Hair follicular keratinocyte (primary cell): ENCODE measurements around the gene ADAM33. TPM values are rescaled to one million over a fixed set of nuclear protein-coding genes. Genes with fewer than 3 reads are reported as not detected.

Experiments used
- total RNA-seq: library from RNA; depleted of rRNA; stranded (reverse); fragments of >200 nt; gene quantifications from 2 replicates; pipeline ENCODE4 v1.2.3, GENCODE V29; 2015

The ADAM33 gene
- 0.04 TPM in 1 of 2 replicates, not detected in the other for total RNA-seq

GRCh38 chr20:3681931-3682781, at the start of gene ADAM33:
TSS of gene ADAM33 (minus strand) at chr20:3682010. CDS start at chr20:3682004, 6 bp downstream.

DNA sequence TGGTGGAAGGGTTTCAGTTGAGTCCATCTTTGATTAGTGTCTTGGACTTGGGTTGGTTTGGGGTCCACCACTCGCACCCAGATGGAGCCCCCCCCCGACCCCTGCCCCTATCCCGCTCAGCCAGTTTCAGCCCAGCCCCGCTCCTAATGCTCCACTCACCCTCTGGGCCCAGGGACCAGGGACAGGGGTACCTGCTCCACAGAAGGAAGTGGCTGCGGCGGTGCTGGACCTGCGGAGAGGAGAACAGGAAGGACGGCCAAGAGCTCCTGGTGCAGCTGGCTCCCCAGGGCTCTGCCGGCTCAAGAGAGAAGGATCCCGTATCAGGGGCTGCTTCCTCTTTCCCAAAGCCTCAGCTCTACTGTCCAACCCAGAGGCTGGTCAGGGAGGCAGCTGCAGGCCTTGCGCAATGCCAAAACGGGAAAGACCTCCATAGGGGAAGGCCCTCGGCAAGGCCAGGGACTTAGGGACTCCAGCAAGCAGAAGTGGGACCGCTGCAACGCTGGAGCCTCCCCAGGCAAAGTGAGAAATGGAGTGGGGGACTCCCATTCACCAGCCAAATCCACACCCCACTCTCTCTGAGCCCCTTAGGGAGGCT, 30.6 kb upstream of the ADAM33 start, which contains the start of gene SIGLEC1:
Gene SIGLEC1 (minus strand): TSS at position 322 of the 595 bp plus-strand sequence. CDS start 5,472 bp downstream, outside the sequence.

GRCh38 chr20:3663031-3663701, 18.6 kb downstream of the ADAM33 start, which contains the start of gene GFRA4:
TSS of gene GFRA4 (minus strand) at chr20:3663399. CDS start at chr20:3663399, 0 bp downstream.

Other genes starting within 250 kb of the ADAM33 start
- 17.4 and 29.0 TPM in 2 replicates for gene ATRN, start 211.0 kb downstream of the ADAM33 start, total RNA-seq
- gene GFRA4, start 18.6 kb downstream of the ADAM33 start, total RNA-seq, result not detected in 2 replicates
- not detected in 2 replicates for gene SIGLEC1, start 30.6 kb upstream of the ADAM33 start, total RNA-seq
- gene HSPA12B, start 50.7 kb upstream of the ADAM33 start, total RNA-seq, result not detected in 2 replicates
- 51.3 and 95.2 TPM in 2 replicates for gene ADISSP, start 85.7 kb upstream of the ADAM33 start, total RNA-seq
- not detected in 2 replicates for gene SPEF1, start 99.4 kb upstream of the ADAM33 start, total RNA-seq
- 53.6 and 84.6 TPM in 2 replicates for gene CENPB, start 104.7 kb upstream of the ADAM33 start, total RNA-seq
- 58.4 and 103 TPM in 2 replicates for gene CDC25B, start 114.3 kb upstream of the ADAM33 start, total RNA-seq
- gene AP5S1, start 138.5 kb upstream of the ADAM33 start, total RNA-seq, result 11.0 and 19.6 TPM in 2 replicates
- gene MAVS, start 164.8 kb upstream of the ADAM33 start, total RNA-seq, result 13.5 and 19.0 TPM in 2 replicates
- gene PANK2, start 207.4 kb upstream of the ADAM33 start, total RNA-seq, result 27.3 and 29.2 TPM in 2 replicates